ENCODE measurements around the gene PRLR.

DNA sequence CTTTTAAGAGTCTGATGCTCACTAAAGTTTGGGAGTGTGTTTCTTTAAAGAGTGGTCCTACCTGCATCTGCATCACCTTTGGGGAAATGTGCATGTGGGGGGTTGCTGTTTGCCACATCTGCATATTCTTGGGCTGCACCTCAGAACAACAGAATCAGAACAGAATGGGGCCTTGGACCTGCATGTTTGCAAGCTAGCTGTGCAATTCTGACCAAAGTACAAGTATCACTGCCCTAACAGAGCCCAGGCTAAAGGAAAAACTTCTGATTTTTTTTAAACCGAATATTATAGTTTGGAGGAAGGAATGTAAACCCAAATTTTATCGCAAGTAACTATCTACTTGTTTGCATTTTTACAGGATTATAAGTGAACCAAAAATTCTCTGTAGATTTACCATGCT is 34.2 kb upstream of the PRLR start:
- TF ChIP-seq POLR2AphosphoS5 (IDR thresholded peaks at IDR 0.05) = no peak
- TF ChIP-seq CTCF (IDR thresholded peaks at IDR 0.05 in 8 of 11, conservative IDR thresholded peaks at IDR 0.05 in 3 of 11) = no peak
- TF ChIP-seq POLR2A (IDR thresholded peaks at IDR 0.05) = no peak
